Loucy (cell line): ENCODE measurements around the gene SLC30A7.

Experiments used
- CTCF ChIP-seq: fragments of 200-600 bp; sonication (generic); conservative IDR thresholded peaks from 2 replicates; pipeline ENCODE4 v1.5.1; 2014; ENCODE audit warnings: mild to moderate bottlenecking, antibody characterized with exemption, low read length
- EZH2phosphoT487 ChIP-seq: fragments of 200-600 bp; IDR thresholded peaks from 2 replicates; pipeline ENCODE4 v1.6.1; 2018; ENCODE audit warnings: antibody characterized with exemption, mild to moderate bottlenecking, moderate library complexity, borderline replicate concordance

GRCh38 chr1:100883963-100884362 is 11.9 kb upstream of the SLC30A7 start:
- TF ChIP-seq CTCF (peak; percentile 49), EZH2phosphoT487 (no peak)
